Bronchial epithelial cell (primary cell): Measurements from ENCODE around the gene ATP6V0A4. TPM values are rescaled to one million over a fixed set of nuclear protein-coding genes. Genes with fewer than 3 reads are reported as not detected.

Experiments used
- DNase-seq: peaks from one replicate; pipeline ENCODE4 v3.0.0-alpha.2; 2010; ENCODE audit warnings: low read depth
- FAIRE-seq: peaks from 2 replicates; lab custom pipeline; 2011; peaks lifted over from hg19 to GRCh38; lab: Jason Lieb, UNC
- H3K27me3 ChIP-seq: 2 replicates; pipeline ENCODE4 v1.5.1; 2011; ENCODE audit warnings: low read length; ENCODE audit not compliant: control insufficient read depth, insufficient read depth
- H3K36me3 ChIP-seq: 2 replicates; pipeline ENCODE4 v1.5.1; 2011; ENCODE audit warnings: low read length; ENCODE audit not compliant: control insufficient read depth, insufficient read depth
- H3K4me3 ChIP-seq: 2 replicates; pipeline ENCODE4 v1.5.1; 2011; ENCODE audit warnings: mild to moderate bottlenecking, low read depth, low read length, control low read depth
- total RNA-seq: library from RNA; depleted of rRNA; stranded (reverse); fragments of >200 nt; gene quantifications from 2 replicates; pipeline ENCODE4 v1.2.1, GENCODE V29; 2014
- TF ChIP-seq, protein P1 (sequence below): IDR thresholded peaks from 2 replicates; pipeline ENCODE4 v1.5.1; 2011; ENCODE audit warnings: mild to moderate bottlenecking, moderate library complexity, low read length, control low read depth, inconsistent platforms; ENCODE audit not compliant: insufficient read depth, severe bottlenecking

The ATP6V0A4 gene
- total RNA-seq, 1 donor from 2014 or later = not detected

DNA sequence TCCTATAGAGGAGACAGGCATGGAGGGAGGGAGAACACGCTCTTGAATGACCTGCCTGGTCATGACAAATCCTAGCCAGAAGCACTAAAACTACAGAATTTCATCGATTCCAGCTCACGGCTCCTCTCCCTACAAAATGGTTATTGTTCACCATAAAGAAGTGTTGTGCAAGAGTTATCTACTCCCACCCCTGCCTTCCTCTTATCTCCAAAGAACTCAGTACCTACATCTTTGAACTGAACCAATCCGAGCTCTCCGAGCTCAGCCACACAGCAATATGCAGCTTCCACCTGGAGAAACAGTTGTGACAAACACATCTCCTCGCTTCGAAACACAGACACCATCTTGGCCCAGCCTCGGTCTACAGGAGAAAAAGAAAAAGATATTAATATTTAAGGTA lies 27.1 kb downstream of the ATP6V0A4 start:
- H3K36me3 ChIP-seq = no peaks in the 10 kb centered on the region
- no peak for FAIRE-seq
- no peak overlapping the region for H3K4me3 ChIP-seq
- TF ChIP-seq, protein P1, sequence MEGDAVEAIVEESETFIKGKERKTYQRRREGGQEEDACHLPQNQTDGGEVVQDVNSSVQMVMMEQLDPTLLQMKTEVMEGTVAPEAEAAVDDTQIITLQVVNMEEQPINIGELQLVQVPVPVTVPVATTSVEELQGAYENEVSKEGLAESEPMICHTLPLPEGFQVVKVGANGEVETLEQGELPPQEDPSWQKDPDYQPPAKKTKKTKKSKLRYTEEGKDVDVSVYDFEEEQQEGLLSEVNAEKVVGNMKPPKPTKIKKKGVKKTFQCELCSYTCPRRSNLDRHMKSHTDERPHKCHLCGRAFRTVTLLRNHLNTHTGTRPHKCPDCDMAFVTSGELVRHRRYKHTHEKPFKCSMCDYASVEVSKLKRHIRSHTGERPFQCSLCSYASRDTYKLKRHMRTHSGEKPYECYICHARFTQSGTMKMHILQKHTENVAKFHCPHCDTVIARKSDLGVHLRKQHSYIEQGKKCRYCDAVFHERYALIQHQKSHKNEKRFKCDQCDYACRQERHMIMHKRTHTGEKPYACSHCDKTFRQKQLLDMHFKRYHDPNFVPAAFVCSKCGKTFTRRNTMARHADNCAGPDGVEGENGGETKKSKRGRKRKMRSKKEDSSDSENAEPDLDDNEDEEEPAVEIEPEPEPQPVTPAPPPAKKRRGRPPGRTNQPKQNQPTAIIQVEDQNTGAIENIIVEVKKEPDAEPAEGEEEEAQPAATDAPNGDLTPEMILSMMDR = no peak
- DNase-seq = no peak
- no peaks in the 10 kb centered on the region for H3K27me3 ChIP-seq

DNA sequence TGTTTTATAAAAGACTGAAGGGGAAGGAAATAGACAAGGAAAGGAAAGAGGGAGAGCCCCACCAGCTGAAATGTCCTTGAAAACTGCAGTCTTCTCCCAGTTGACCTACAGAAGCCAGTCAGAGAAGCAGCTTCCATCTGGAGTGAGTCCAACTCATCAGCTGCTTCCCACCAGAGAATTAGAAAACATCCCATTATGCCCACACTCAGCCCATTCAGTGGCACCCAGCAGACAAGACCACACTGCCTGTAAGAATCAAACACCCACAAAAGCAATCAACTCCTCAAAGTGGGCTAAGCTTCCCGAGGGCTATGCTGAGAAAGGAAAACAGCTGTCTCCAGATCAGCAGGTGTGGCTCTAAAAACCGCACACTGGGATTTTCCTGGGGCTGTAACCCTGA lies 29.8 kb downstream of the ATP6V0A4 start:
- Histone ChIP-seq H3K27me3 (no peaks in the 10 kb centered on the region), H3K36me3 (no peaks in the 10 kb centered on the region), H3K4me3 (no peak overlapping the region)
- no peak for DNase-seq
- FAIRE-seq = peak; percentile 36
- TF ChIP-seq, protein P1 = no peak

DNA sequence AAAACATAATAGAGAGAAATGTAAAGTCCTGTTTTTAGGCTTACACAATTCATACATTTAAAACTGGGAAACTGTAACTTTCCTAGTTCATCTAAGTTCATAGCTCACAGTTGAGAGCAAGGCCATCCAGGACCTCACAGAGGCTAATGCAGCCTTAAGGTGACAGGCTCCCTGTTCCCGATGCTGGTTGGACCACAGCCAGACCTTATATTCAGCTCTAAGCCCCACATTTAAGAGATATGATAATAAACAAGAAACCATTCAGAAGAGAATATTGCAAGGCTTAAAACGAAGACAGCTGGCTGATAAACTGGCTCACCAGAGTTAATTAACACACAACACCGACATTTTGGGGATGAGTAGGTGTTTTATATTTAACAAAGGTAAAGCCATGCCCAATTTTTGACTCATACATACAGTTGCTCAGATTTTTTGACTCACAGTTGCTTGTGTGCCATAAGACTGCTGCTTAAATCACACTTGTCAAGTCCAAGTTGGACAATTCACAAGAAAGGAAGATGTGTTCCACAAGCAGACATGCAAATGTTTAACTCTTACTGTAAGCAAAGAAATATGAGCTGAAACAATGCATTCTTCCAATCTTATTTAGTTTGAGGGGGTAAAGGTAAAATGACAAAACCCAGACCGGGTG lies 41.3 kb downstream of the ATP6V0A4 start:
- DNase-seq = peak; percentile 43
- Histone ChIP-seq H3K4me3 (no peak overlapping the region), H3K27me3 (no peaks in the 10 kb centered on the region), H3K36me3 (no peaks in the 10 kb centered on the region)
- no peak for FAIRE-seq
- TF ChIP-seq, protein P1 = no peak

DNA sequence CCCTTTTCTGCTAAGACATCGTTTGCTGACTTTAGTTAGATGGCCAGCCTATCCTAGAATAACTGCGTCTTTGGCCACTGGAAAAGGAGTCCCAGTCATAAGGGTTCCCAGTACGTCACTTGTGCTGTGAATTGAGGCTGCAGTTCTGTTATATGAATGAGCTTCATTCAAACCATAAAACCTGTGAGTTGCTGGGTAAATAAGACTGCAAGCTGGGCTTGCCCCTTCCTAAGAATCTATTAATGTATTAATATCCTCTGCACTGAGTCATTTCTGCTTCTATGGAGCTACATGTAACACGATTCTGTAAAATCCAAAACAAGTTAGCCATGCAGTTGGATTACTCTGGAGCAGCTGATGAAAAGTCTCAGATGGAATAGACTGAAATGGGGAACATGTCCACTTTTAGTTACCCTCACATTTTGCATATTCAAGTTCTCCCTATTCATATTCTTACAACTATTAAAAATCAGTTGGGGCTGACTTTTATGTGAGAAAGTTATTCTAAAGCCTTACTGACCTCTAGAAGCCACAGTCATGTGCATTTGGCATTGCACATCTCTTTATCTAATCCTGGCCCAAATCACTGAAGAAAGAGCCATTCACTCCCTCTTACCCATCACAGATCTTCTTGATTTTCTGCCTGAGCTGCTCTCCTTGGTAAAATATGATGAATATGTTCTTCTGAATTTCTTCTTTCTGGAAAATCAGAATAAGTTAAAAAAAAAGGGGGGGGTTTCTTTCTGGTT lies 42.0 kb downstream of the ATP6V0A4 start:
- DNase-seq = no peak

DNA sequence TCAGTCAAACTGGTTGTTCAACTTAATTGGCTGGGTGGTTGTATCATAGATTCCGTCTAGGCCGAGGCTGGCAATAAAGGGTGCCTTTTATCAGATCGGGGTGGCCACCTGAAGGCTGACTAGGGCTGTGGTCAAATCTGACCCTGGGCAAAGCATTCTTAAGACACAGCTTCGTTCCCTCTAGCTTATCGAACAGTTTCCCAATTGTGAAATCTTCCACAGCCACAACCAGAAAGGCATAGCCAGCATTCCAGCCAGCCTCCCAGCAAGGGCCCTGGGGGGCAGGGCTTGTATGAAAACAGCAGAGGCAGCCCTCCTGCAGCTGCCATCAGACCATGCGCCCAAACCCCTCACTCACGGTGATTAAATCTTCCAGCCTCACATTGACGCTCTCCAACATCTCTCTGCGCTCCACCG lies 42.7 kb downstream of the ATP6V0A4 start:
- FAIRE-seq = no peak
- H3K4me3 ChIP-seq = no peak overlapping the region

More for the DNA sequence above, 42.0 kb downstream of the ATP6V0A4 start:
- TF ChIP-seq, protein P1 = no peak
- H3K4me3 ChIP-seq = no peak overlapping the region
- no peaks in the 10 kb centered on the region for H3K27me3 ChIP-seq
- FAIRE-seq = no peak
- no peaks in the 10 kb centered on the region for H3K36me3 ChIP-seq

More for the DNA sequence above, 42.7 kb downstream of the ATP6V0A4 start:
- no peak for DNase-seq
- TF ChIP-seq, protein P1 = no peak
- H3K36me3 ChIP-seq = no peaks in the 10 kb centered on the region
- H3K27me3 ChIP-seq = no peaks in the 10 kb centered on the region
